Jurkat, Clone E6-1 (cell line): ENCODE measurements around the gene SMC1B.
"Not testable (repeated sequence)": the region's sequence is repeated elsewhere in the genome, so short reads cannot be mapped to it uniquely, and the experiment has no call there.

ENCODE experiments used
- DNase-seq: peaks from one replicate; pipeline ENCODE4 v3.0.0-alpha.2; 2011; ENCODE audit warnings: low read depth, low spot score
- H3K4me3 ChIP-seq: 2 replicates; pipeline ENCODE4 v1.5.1; 2011; ENCODE audit warnings: mild to moderate bottlenecking, low read length, control low read depth, moderate library complexity

The SMC1B gene

GRCh38 chr22:45329530-45329936 lies 83.9 kb downstream of the SMC1B start:
- H3K4me3 ChIP-seq: no peak overlapping the region
- no peak for DNase-seq

GRCh38 chr22:45328822-45329529 lies 84.4 kb downstream of the SMC1B start:
- H3K4me3 ChIP-seq: no peak overlapping the region
- DNase-seq: no peak

GRCh38 chr22:45328261-45328660 lies 85.1 kb downstream of the SMC1B start:
- H3K4me3 ChIP-seq, DNase-seq: not testable (repeated sequence)

- no peak overlapping the region for H3K4me3 ChIP-seq
- DNase-seq: no peak
These were observed 89.1 kb downstream of the SMC1B start for GRCh38 chr22:45324311-45324711.

GRCh38 chr22:45323695-45324094 lies 89.7 kb downstream of the SMC1B start:
- no peak for DNase-seq
- no peak overlapping the region for H3K4me3 ChIP-seq

DNA sequence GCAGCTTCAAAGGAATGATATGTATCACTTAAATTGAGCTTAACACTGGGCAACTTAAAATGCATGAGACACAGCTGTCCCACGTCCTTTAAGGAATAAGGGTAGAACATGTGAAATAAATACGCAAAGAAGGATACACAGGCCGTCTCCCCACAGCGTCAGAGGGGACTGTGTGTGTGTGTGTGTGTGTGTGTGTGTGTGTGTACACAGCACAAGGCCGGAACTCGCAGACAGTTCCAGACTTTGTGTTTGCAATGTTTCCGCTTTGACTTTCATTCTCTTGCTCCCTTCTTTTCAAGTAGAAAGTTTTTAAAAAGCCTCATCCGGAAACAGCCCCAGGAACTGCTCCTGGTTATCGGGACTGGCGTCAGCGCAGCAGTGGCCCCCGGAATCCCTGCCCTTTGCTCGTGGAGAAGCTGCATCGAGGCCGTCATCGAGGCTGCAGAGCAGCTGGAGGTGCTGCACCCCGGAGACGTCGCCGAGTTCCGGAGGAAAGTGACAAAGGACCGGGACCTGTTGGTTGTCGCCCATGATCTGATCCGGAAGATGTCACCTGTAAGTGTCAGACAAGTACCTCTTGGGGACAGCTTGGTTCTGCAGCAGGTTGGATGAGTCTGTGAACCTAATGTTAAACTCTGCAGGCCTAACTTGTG lies 90.4 kb downstream of the SMC1B start:
- no peak overlapping the region for H3K4me3 ChIP-seq
- no peak for DNase-seq

DNA sequence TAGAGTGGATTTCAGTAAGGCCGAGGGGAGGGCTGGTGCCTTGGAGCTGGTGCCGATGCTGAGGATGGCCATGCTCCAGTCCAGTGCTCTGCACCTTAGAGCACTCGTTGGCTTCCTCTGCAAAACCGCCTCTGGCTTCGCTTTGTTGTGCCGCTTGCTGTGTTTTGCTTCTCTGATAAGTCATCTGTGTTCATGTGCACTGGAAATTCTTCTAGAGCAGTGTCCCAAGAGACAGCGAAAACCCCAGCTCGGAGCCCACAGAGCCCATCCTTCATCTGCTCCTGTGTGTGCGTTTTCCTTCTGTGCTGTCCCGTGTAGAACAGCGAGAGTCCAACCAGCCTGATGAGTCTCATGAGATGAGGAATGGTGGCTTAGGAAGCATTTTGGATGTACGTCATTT lies 91.6 kb downstream of the SMC1B start:
- DNase-seq: no peak
- H3K4me3 ChIP-seq: no peak overlapping the region

GRCh38 chr22:45320357-45320976 lies 92.9 kb downstream of the SMC1B start:
- no peak for DNase-seq
- H3K4me3 ChIP-seq: no peak overlapping the region

DNA sequence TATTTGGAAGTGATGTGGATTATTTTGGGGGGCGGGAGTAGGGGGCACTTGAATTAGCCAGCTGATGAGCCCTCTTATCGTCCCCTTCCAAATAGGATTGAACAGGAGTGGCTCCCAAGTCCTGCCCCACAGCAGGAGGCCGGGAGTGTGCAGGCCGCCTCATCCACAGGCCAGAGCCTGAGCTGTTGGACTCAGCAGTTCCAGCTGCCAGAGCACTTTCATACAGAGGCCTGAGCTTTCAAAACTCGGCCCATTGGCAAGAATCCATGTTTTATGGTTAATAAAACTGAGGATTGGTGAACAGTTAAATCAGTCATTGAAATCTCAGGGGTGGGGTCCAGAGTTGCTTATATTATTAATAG lies 94.1 kb downstream of the SMC1B start:
- H3K4me3 ChIP-seq: no peak overlapping the region
- no peak for DNase-seq

DNA sequence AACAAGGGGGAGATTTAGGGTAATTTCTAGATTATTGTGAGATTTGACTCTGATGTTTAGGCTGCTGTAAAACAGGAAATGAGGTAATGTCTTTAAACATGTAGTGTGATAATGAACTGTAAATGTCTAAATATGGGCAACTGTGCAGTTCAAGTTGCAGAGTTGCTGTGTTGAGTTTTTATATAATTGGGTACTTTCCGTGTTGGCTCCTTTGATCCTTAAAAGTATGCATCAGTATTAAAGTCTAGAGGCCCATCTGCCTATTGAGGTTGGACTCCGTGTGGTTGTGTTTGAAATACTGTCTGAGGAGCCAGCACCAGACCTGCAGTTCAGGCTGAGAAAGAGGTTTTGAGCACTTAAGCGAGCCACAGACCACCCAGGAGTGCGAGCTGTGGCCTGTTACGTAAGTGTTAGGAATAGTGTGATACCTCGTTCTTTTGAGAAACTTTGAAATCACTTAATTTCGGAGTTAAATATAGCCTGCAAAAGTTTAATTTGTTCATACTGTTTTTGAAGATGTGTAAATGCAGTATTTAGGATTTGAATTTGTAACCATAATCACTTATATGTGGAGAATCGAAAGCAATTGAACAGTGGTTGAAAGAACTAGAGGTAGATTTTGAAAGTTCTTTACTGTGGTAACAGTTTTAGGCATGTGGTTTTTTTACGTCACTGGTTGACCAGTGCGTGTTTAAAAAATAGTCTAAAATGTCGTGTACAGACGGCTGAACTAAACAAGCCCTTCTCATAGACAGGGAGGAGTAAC lies 94.7 kb downstream of the SMC1B start:
- H3K4me3 ChIP-seq: peak overlapping the region; percentile 30
- DNase-seq: no peak

GRCh38 chr22:45318168-45318557 lies 95.2 kb downstream of the SMC1B start:
- peak overlapping the region; percentile 30 for H3K4me3 ChIP-seq
- peak; percentile 83 for DNase-seq

DNA sequence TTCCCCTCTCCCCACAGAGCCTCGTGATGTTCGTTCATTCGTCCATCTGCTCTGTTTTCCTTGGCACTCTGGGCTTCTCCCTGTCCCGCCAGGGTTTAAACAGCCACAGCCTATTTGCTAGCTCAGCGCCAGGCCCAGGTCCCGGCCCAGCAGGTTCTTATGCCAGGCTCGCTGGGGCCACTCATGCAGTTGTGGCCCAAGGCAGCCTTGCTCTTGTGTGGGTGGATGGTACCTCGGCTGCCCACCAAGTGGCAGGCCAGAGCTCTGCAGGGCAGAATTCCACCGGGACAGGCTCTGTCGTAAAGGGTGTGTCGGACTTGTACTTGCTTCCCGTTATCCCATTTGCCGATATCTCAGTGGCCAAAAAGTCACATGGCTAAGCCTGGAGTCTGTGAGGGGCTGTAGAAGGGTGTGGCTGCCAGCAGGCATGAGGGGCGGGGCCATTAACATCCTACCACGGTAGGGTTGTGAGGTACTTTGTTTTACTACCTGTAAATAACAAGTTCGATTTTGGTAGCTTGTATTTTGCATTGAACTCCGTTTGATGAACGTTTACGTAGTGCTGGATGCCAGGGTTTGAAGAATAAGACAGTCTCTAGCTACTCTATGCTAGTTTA lies 95.7 kb downstream of the SMC1B start:
- H3K4me3 ChIP-seq: no peak overlapping the region

DNA sequence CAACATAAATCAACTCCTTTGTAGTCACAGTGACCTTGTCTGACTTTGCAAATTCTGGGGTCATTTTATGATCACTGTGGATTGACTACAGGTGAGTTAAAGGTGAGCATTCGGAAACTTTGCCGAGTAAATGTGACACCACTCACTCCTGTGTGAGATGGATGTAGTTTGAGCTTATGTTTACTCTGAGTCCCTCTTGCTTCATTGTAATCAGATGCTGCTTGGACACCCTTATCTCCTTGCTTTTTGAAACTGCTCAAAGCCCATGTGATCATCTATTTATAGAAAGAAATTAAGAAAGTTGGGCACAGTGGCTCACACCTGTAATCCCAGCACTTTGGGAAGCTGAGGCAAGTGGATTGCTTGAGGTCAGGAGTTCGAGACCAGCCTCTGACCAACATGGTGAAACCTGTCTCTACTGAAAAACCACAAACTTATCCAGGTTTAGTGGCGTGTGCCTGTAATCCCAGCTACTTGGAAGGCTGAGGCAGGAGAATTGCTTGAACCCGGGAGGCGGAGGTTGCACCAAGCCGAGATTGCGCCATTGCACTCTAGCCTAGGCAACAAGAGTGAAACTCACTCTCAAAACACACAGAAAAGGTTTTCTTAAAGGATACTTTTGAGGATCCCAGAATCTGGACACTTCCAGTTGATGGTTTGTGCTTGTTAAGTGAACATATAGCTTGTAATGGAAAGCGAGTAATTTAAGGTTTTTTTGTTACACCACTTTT lies 96.4 kb downstream of the SMC1B start:
- H3K4me3 ChIP-seq: no peak overlapping the region
- no peak for DNase-seq

More for the DNA sequence above, 95.7 kb downstream of the SMC1B start:
- DNase-seq: no peak

- no peak overlapping the region for H3K4me3 ChIP-seq
These were observed 98.6 kb downstream of the SMC1B start for GRCh38 chr22:45314786-45315185.

GRCh38 chr22:45314054-45314721 lies 99.2 kb downstream of the SMC1B start:
- no peak for DNase-seq
- H3K4me3 ChIP-seq: no peak overlapping the region

More at GRCh38 chr22:45314786-45315185, 98.6 kb downstream of the SMC1B start:
- no peak for DNase-seq

DNA sequence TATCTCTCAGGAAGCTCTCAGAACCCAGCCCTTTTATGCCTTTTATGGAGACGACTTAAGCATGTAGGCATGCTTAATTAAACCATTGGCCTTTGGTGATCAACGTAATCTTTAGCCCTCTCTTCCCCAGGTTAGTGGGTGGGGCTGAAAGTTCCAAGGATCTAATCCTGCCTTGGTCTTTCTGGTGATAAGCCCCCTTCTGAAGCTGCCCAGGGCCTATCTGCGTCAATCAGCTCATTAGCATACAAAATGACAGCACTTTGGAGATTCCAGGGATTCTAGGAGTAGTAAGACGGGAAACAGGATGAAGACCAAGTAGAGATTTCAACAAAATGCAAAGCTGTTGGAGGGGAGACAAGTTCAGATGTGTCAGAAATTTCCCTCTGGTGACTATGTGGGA lies 100.5 kb downstream of the SMC1B start:
- DNase-seq: no peak
- no peak overlapping the region for H3K4me3 ChIP-seq

DNA sequence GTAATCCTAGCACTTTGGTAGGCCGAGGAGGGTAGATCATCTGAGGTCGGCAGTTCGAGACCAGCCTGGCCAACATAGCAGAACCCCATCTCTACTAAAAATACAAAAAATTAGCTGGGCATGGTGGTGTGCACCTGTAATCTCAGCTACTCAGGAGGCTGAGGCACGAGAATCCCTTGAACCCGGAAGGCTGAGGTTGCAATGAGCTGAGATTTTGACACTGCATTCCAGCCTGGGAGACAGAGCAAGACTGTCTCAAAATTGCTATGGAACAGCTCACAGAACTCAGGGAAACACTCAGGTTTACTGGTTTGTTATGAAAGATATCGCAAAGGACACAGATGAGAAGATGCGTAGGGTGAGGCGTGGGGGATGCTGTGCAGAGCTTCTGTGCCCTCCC lies 101.0 kb downstream of the SMC1B start:
- no peak overlapping the region for H3K4me3 ChIP-seq
- DNase-seq: no peak

DNA sequence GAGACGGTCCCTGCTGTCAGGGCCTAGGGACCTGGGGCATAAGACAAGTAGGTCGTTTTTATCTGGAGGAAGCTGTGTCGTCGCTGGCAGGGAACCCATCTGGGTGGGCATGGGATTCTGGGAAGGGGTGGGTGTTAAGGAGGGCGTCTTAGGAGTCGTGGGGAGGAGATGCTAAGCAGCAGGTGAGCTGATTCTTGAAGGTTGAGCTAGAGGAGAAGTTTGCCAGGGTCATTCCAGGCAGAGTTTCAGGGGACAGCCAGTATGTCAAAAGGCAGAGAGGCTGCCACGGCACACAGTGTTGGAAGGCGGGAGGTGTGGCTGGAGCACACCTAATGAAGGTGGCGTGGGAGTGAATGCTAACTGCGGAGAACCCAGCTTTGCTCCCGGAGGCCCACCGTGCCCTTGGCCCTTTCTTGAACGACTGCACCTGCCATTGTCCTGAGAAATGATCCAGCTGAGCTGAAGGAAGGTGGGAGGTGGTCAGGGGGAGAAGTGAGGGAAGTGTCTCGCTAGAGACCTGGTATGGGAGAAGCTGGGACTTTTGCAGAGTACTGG lies 102.3 kb downstream of the SMC1B start:
- H3K4me3 ChIP-seq: peak overlapping the region; percentile 76
- DNase-seq: no peak
